GOT3 (cell line): ENCODE data around the gene SLC16A13.
"Not testable (repeated sequence)": the region's sequence is repeated elsewhere in the genome, so short reads cannot be mapped to it uniquely, and the experiment has no call there.

Source experiments
- DNase-seq: peaks from one replicate; lab custom pipeline; 2025; ENCODE audit warnings: mixed read lengths; lab: John Stamatoyannopoulos, UW

Gene SLC16A13

GRCh38 chr17:7035591-7036368, at the start of gene SLC16A13:
SLC16A13 (plus strand) TSS chr17:7036015; CDS start chr17:7036383, 368 bp downstream.
- DNase-seq, result peak; percentile 72

GRCh38 chr17:6986676-6987075, 49.1 kb upstream of the SLC16A13 start:
- no peak for DNase-seq

- no peak for DNase-seq
Measured at GRCh38 chr17:6989779-6990178, 46.0 kb upstream of the SLC16A13 start.

GRCh38 chr17:6993613-6994056, 42.2 kb upstream of the SLC16A13 start:
- not testable (repeated sequence) for DNase-seq

- no peak for DNase-seq
Measured at GRCh38 chr17:6994118-6994598, 41.7 kb upstream of the SLC16A13 start.

- DNase-seq, result no peak
Measured at GRCh38 chr17:6994666-6995256, 41.1 kb upstream of the SLC16A13 start.

- DNase-seq, result no peak
Measured at GRCh38 chr17:6995500-6996255, 40.1 kb upstream of the SLC16A13 start, which contains the start of gene ALOX12. ALOX12 (plus strand) TSS chr17:6996049; CDS start chr17:6996118, 69 bp downstream.

- no peak for DNase-seq
Measured at GRCh38 chr17:6996256-6997011, 39.4 kb upstream of the SLC16A13 start.

- no peak for DNase-seq
Measured at GRCh38 chr17:6997171-6997570, 38.6 kb upstream of the SLC16A13 start.

GRCh38 chr17:6998855-6999508, 36.8 kb upstream of the SLC16A13 start:
- DNase-seq, result no peak

GRCh38 chr17:7001318-7001961, 34.4 kb upstream of the SLC16A13 start:
- no peak for DNase-seq

- DNase-seq, result no peak
Measured at GRCh38 chr17:7002288-7003047, 33.3 kb upstream of the SLC16A13 start.

- no peak for DNase-seq
Measured at GRCh38 chr17:7003745-7004144, 32.1 kb upstream of the SLC16A13 start.

- no peak for DNase-seq
Measured at GRCh38 chr17:7004398-7005253, 31.2 kb upstream of the SLC16A13 start.

- no peak for DNase-seq
Measured at GRCh38 chr17:7005716-7006115, 30.1 kb upstream of the SLC16A13 start.

- DNase-seq, result no peak
Measured at GRCh38 chr17:7007143-7007542, 28.7 kb upstream of the SLC16A13 start.

GRCh38 chr17:7010523-7010922, 25.3 kb upstream of the SLC16A13 start:
- DNase-seq, result no peak

- DNase-seq, result no peak
Measured at GRCh38 chr17:7011415-7011814, 24.4 kb upstream of the SLC16A13 start.

- DNase-seq, result no peak
Measured at GRCh38 chr17:7011942-7012254, 23.9 kb upstream of the SLC16A13 start.
